Testis (tissue), 3 donors: Measurements from ENCODE around the gene RIPOR3. TPM values are rescaled to one million over a fixed set of nuclear protein-coding genes. Genes with fewer than 3 reads are reported as not detected.

Experiments used
- DNase-seq: peaks from one replicate; pipeline ENCODE4 v3.0.0-alpha.2; 2019
- H3K27ac ChIP-seq, 2 donors: fragments of 200-600 bp; sonication (generic); one replicate each; pipeline ENCODE4 v1.5.1; 2019
- H3K27me3 ChIP-seq: fragments of 200-600 bp; sonication (generic); one replicate; pipeline ENCODE4 v1.5.1; 2019
- H3K36me3 ChIP-seq: fragments of 200-600 bp; sonication (generic); one replicate; pipeline ENCODE4 v1.5.1; 2017; ENCODE audit warnings: low read depth; ENCODE audit errors: missing control alignments
- H3K4me1 ChIP-seq: fragments of 200-600 bp; sonication (generic); one replicate; pipeline ENCODE4 v1.5.1; 2019
- H3K4me3 ChIP-seq, 2 donors: fragments of 200-600 bp; sonication (generic); one replicate each; pipeline ENCODE4 v1.5.1; 2017 to 2019
- H3K9me3 ChIP-seq: fragments of 200-600 bp; sonication (generic); one replicate; pipeline ENCODE4 v1.5.1; 2017
- CTCF ChIP-seq, 3 experiments: fragments of 450-650 bp in 2 of 3; fragments of 200-600 bp in 1 of 3; sonication (generic) in 1 of 3; IDR thresholded peaks; one replicate each; pipeline ENCODE4 v1.5.1; 2016 to 2019; ENCODE audit warnings: antibody characterized with exemption in 3 of 3, mild to moderate bottlenecking in 2 of 3, moderate library complexity in 1 of 3
- POLR2A ChIP-seq: fragments of 450-650 bp; IDR thresholded peaks from one replicate; pipeline ENCODE4 v1.6.1; 2017; ENCODE audit warnings: antibody characterized with exemption, mild to moderate bottlenecking, moderate library complexity
- WGBS, 2 donors: methylation state at CpG; one replicate each; pipeline ENCODE4 v1.1.5; 2018; 5-methylcytosine and 5-hydroxymethylcytosine counted together
- intact Hi-C: fragments of 100-400 bp; cut with DNase I; formaldehyde crosslinking; loops from one replicate; pipeline ENCODE4 v1.15.1; 2023; ENCODE audit warnings: low total_unique reads
- polyA plus RNA-seq: library from polyadenylated mRNA; stranded (reverse); fragments of 350-450 nt; fragmentation: Illumina TruSeq; extraction: RNeasy Lipid Tissue Mini Kit (QIAGEN cat#74804); gene quantifications from one replicate; pipeline ENCODE4 v1.2.3, GENCODE V29; 2014; ENCODE audit warnings: low read depth, low replicate concordance; ENCODE audit not compliant: insufficient read depth
- total RNA-seq, 2 donors: library from RNA; depleted of rRNA; stranded (reverse); fragments of >200 nt; gene quantifications; one replicate each; pipeline ENCODE4 v1.2.3, GENCODE V29; 2016

The RIPOR3 gene
- total and polyA plus RNA-seq, 3 donors from 2014 or later: 11.3 to 26.9 (median 22.1) TPM

- H3K4me1 ChIP-seq: peaks cover 15% of the 10 kb centered on the region
- H3K4me3 ChIP-seq: no peak overlapping the region
- 39 to 56% methylated on average over 11 to 15 of the region's 15 CpGs for WGBS, 2 donors
- TF ChIP-seq CTCF (IDR thresholded peaks at IDR 0.05) (no peak), POLR2A (no peak)
- H3K27ac ChIP-seq: no peak overlapping the region
- intact Hi-C loops: no loop called here
- H3K36me3 ChIP-seq: no peaks in the 10 kb centered on the region
- no peaks in the 10 kb centered on the region for H3K9me3 ChIP-seq
- H3K27me3 ChIP-seq: no peaks in the 10 kb centered on the region
- DNase-seq: no peak
Observed at GRCh38 chr20:50595988-50596693, 95.2 kb downstream of the RIPOR3 start.

GRCh38 chr20:50595433-50595895 is 95.9 kb downstream of the RIPOR3 start:
- no peak overlapping the region for H3K4me3 ChIP-seq
- intact Hi-C loops: no loop called here
- no peak for TF ChIP-seq POLR2A
- no peak for TF ChIP-seq CTCF (IDR thresholded peaks at IDR 0.05)
- H3K27ac ChIP-seq: no peak overlapping the region
- H3K4me1 ChIP-seq: peaks cover 15% of the 10 kb centered on the region
- no peak for DNase-seq
- no peaks in the 10 kb centered on the region for H3K36me3 ChIP-seq
- H3K27me3 ChIP-seq: no peaks in the 10 kb centered on the region
- 71 to 77% methylated on average over 4 to 6 of the region's 6 CpGs for WGBS, 2 donors
- H3K9me3 ChIP-seq: no peaks in the 10 kb centered on the region

- Histone ChIP-seq H3K4me1 (peaks cover 15% of the 10 kb centered on the region), H3K9me3 (no peaks in the 10 kb centered on the region), H3K4me3 (no peak overlapping the region), H3K27ac (no peak overlapping the region), H3K27me3 (no peaks in the 10 kb centered on the region), H3K36me3 (no peaks in the 10 kb centered on the region)
- DNase-seq: no peak
- 54 to 66% methylated on average over 15 to 19 of the region's 19 CpGs for WGBS, 2 donors
- intact Hi-C loops: no loop called here
- TF ChIP-seq POLR2A (no peak), CTCF (IDR thresholded peaks at IDR 0.05) (no peak)
Observed at GRCh38 chr20:50594591-50595432, 96.5 kb downstream of the RIPOR3 start.

- TF ChIP-seq CTCF (IDR thresholded peaks at IDR 0.05): no peak
- TF ChIP-seq POLR2A: no peak
- no peak for DNase-seq
Observed at GRCh38 chr20:50594231-50594590, 97.1 kb downstream of the RIPOR3 start.

More at GRCh38 chr20:50594231-50594590, 97.1 kb downstream of the RIPOR3 start:
- H3K36me3 ChIP-seq: no peaks in the 10 kb centered on the region
- no peak overlapping the region for H3K4me3 ChIP-seq
- intact Hi-C loops: no loop called here
- H3K27me3 ChIP-seq: no peaks in the 10 kb centered on the region
- H3K9me3 ChIP-seq: no peaks in the 10 kb centered on the region
- 52 to 86% methylated on average over 10 to 11 of the region's 11 CpGs for WGBS, 2 donors
- peaks cover 15% of the 10 kb centered on the region for H3K4me1 ChIP-seq
- H3K27ac ChIP-seq: no peak overlapping the region
